ENCODE results near the gene PSMD8.

- TF ChIP-seq, protein P1, sequence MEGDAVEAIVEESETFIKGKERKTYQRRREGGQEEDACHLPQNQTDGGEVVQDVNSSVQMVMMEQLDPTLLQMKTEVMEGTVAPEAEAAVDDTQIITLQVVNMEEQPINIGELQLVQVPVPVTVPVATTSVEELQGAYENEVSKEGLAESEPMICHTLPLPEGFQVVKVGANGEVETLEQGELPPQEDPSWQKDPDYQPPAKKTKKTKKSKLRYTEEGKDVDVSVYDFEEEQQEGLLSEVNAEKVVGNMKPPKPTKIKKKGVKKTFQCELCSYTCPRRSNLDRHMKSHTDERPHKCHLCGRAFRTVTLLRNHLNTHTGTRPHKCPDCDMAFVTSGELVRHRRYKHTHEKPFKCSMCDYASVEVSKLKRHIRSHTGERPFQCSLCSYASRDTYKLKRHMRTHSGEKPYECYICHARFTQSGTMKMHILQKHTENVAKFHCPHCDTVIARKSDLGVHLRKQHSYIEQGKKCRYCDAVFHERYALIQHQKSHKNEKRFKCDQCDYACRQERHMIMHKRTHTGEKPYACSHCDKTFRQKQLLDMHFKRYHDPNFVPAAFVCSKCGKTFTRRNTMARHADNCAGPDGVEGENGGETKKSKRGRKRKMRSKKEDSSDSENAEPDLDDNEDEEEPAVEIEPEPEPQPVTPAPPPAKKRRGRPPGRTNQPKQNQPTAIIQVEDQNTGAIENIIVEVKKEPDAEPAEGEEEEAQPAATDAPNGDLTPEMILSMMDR (IDR thresholded peaks at IDR 0.05; ENCODE audit: low read length), result no peak
- no peak for TF ChIP-seq EZH2 (IDR thresholded peaks at IDR 0.05; ENCODE audit: borderline replicate concordance, low read length)
Observed at GRCh38 chr19:38412491-38412890, 38.1 kb downstream of the PSMD8 start.

All from OCI-LY1 (cell line).